Raji (cell line): Measurements from ENCODE around the gene ADAM10.

Experiments used
- POLR2A ChIP-seq: IDR thresholded peaks from 2 replicates; pipeline ENCODE4 v1.6.1; 2011; ENCODE audit warnings: low read depth, low read length, control low read depth; ENCODE audit not compliant: insufficient read depth

The ADAM10 gene

GRCh38 chr15:58740436-58740835, 9.1 kb downstream of the ADAM10 start:
- TF ChIP-seq POLR2A = no peak

DNA sequence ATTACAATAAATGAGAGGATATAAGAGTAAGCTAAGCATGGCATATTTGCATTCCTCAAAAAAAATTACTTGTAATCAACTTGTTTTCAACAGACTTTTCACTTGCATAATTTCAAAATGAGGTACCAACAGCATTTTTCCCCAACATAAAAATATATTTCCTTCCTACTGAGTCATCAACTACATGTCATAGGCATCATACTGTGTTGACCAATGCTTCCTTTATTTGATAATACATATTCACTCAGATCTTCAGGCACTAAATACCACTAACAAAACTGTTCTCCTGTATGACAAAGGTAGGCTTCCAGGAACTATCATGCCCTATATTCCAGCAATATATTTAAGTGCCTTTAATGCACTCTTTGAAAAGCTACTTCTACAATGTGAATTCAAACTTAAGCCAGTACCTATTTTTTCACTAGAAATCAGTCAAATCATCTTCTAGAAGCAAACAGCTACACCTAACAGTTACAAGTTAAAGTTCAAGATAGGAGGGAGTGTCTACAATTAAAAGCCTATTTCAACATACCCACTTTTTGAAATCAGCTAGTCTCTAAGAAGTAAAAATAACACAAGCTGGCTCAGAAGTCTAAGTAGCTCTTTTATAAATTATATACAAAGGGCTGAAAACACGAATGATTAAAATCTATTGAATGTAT, 11.3 kb downstream of the ADAM10 start:
- no peak for TF ChIP-seq POLR2A

DNA sequence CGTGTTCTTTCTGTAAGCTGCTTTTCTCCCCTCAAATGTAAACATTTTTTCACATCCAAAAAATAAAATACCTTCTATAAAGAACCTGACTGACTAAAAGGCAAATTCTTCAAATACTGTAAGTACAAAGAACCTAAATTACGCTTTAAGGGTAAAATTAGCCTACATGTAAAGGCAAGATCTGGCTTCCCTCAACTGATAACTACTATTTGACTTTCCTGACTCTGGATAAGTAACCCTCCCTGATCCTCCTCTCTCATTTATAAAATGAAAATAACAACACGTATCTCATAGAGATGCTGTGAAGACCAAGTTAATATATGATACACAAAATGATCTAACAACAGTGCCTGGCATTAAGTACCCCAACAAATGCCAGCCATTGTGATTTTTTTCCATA, 12.2 kb downstream of the ADAM10 start:
- TF ChIP-seq POLR2A = no peak

- no peak for TF ChIP-seq POLR2A
Observed at GRCh38 chr15:58736018-58736643, 13.4 kb downstream of the ADAM10 start.

DNA sequence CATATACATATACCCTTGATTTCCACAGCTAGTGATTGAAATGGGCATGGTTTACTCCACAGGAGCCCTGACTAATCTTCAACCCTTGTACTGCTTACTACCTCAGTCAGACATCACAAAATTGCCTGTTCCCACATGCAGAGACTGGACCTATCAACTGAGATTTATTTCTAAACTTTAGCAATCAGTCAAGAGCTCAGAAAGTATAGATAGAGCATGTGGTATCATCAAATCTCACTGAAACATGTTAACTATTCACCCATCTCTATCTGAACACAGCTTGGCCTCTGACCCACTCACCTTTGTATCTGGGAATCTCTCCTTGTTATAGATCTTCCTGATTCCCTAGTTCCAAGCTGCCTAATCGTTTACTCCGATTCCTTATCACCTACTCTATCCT, 14.6 kb downstream of the ADAM10 start:
- TF ChIP-seq POLR2A = no peak

GRCh38 chr15:58732625-58733363, 16.7 kb downstream of the ADAM10 start:
- TF ChIP-seq POLR2A = no peak

DNA sequence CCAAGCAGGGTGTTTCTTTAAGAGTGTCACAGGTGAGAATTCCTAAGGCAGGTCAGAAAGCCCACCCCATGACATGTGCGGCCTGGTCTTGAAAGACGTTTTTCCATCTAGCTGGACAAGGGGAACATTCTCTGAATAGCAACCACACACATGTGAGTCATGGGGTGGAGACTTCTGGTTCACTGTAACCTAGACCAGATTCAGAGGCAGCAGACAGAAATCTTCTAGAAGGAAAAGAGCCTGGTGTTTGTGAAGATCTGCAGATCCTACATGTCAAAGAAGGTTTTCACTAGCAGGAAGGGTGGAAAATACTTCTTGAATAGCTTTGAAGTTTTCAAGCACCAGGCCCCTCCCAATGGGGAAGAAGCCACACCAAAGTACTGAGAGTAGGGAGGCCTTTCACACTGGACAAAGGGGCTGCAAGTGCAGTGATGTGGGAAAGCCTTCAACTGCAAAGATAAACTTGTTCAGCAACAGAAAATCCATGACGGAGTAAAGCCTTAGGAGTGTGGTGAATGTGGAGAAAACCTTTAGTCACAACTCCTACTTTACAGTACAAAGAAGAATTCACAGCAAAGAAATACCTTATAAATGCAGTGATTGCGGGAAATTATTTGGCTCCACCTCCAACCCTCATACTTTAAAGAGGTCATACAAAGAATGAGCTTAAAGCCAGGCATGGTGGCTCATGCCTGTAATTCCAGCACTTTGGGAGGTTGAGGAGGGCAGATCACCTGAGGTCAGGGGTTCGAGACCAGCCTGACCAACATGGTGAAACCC, 17.6 kb downstream of the ADAM10 start:
- no peak for TF ChIP-seq POLR2A

- TF ChIP-seq POLR2A = no peak
Observed at GRCh38 chr15:58726867-58727266, 22.6 kb downstream of the ADAM10 start.

DNA sequence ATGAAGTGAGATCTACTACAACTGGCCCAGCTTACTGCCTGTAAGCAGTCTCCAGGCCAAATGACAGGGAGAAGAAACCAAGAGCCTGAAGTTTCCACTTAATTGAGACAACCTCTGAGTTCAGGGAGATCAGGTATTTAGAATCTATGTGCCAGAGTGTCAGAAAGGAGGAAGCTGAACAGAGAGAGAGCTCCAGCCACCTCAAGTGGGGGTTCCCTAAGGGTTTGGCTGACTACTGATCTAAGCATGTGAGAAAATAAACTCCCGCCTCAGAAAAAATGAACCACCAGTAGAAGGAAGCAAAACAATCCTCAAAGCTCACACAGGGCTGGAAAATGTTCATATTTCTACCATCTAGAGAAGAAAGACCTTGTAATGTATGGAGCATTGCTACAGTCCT, 25.0 kb downstream of the ADAM10 start:
- TF ChIP-seq POLR2A = no peak

DNA sequence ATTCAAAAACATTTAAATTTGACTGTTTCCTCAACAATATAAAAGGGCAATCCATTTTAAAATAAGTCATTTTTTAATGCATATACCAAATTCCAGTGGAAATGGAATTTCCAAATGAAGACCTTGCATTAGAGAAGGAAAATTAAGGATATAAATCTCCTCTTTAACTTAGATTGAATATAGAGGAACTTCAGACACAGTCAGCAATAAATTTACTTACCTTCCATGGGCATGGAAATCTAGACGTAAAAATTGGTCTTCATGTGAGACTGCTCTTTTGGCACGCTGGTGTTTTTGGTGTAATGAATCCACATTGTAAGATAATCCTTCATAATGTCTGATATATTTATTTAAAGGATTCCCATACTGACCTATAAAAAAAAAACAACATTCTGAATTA, 32.1 kb downstream of the ADAM10 start:
- TF ChIP-seq POLR2A = no peak

DNA sequence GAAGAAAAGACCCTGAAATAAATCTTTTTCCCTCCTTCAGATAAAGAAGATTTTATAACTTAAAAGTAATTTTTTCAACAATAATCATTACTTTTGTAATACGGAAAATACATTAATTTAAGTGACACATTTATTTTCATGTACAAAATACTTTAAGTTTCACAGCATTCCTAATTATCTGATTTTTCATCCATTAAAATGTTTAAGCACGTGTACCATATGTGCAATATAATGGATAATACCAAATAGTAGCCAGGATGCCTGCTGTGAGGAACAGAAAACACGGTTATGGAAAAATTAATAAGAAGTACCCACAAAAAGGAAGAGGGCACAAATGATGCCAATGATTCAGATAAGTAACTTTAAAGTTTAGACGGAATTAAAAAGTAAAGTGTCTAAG, 33.5 kb downstream of the ADAM10 start:
- TF ChIP-seq POLR2A = no peak

- no peak for TF ChIP-seq POLR2A
Observed at GRCh38 chr15:58715266-58715917, 34.1 kb downstream of the ADAM10 start.

DNA sequence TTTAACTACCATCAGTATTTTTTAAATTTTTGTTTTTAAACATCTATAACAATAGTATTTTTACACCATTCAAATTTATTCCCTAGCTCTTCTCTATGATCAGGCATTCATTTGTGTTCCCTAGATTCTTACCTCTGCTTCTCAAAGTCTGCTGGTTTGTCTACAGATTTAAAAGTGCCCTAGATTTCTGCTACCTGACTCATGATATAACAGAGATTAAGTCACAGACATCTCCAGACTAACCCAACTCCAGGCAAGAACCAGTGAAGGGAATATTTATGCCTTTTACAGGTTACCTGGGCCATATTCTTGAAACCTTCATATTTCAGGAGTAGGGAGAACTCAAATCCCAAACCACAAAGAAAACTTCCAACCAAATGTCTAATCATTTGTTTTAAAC, 38.8 kb downstream of the ADAM10 start:
- TF ChIP-seq POLR2A = no peak

DNA sequence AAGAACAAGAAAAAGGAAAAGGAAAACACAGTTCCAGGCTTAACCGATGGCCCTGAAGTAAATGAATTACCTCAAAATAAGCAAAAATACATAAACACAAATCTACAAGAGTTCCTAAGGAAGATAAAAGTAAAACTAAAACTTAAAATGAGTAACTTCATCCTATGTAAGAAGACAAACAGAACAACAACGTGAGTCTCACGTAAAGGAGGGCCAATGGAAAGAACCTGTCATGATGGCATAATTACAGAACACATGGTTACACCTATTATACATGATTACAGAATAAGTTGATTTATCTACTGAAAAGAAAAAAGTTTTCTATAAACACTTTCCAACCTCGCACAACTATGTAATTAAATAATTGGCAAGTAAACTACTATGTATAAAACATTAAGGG, 42.1 kb downstream of the ADAM10 start:
- no peak for TF ChIP-seq POLR2A

GRCh38 chr15:58705105-58705504, 44.4 kb downstream of the ADAM10 start:
- no peak for TF ChIP-seq POLR2A
